ENCODE results near the gene SEPTIN1. TPM values are rescaled to one million over a fixed set of nuclear protein-coding genes. Genes with fewer than 3 reads are reported as not detected.
A peak's percentile ranks its signal among the peaks of the same experiment; 100 is the strongest.

The SEPTIN1 gene
- total and polyA plus RNA-seq, 2 of the 13 experiments (the other 11 are each of a cell fraction or from before 2014, with no cell fraction given), result 0.18 to 0.67 TPM

GRCh38 chr16:30357715-30358576, 24.4 kb downstream of the SEPTIN1 start (continued):
- TF ChIP-seq ZNF24 (IDR thresholded peaks at IDR 0.05) (no peak), ZNF326 (CRISPR knock-in tag; IDR thresholded peaks at IDR 0.05; ENCODE audit: borderline replicate concordance) (no peak), RCOR2 (CRISPR knock-in tag; IDR thresholded peaks at IDR 0.05) (no peak), ZNF687 (CRISPR knock-in tag; IDR thresholded peaks at IDR 0.05) (peak; percentile 29; the same call in 1 of the 2 replicates), AGO1 (IDR thresholded peaks at IDR 0.05; ENCODE audit: low read depth, low read length, poor library complexity, severe bottlenecking) (peak; percentile 83)

- Histone ChIP-seq H3K4me1 (ENCODE audit: insufficient read depth, low read length) (peaks cover 50% of the 10 kb centered on the region), H4K20me1 (ENCODE audit: insufficient read depth, low read length) (no peaks in the 10 kb centered on the region), H3K9ac (ENCODE audit: insufficient read depth, low read depth, low read length) (no peak overlapping the region; the same call in none of the 2 replicates), H3K4me3 (replicated peaks in 1 of 3; ENCODE audit: insufficient read depth in 1 of 3, low read depth in 2 of 3, low read length in 3 of 3) (no peak overlapping the region), H3K27me3 (ENCODE audit: control insufficient read depth in 1 of 2, insufficient read depth in 2 of 2, low read length in 2 of 2) (no peaks in the 10 kb centered on the region; a peak in 1 of 5 replicates), H3K36me3 (replicated peaks in 1 of 2; ENCODE audit: control insufficient read depth in 1 of 2, insufficient read depth in 2 of 2, low read length in 2 of 2) (peaks cover 11 to 42% of the 10 kb centered on the region in 2 experiments), H3K4me2 (ENCODE audit: low read depth, low read length) (peak overlapping the region; percentile 95; the same call in 1 of the 2 replicates), H3K27ac (ENCODE audit: extremely low read length, insufficient read depth, low read length) (peak overlapping the region; percentile 92), H2AFZ (ENCODE audit: low read length) (no peak overlapping the region), H3K9me3 (ENCODE audit: low read length) (no peaks in the 10 kb centered on the region), H3K79me2 (ENCODE audit: insufficient read depth, low read length) (peaks cover 23% of the 10 kb centered on the region)
- WGBS (ENCODE audit: low lambda C conversion rate), result 76% methylated on average over 5 of the region's 5 CpGs
- POLR2A ChIA-PET, result interaction anchor here (0.8 to 6.7 kb wide), 9 partner anchors 8 to 73 kb away, joined by 3 to 94 read pairs (median 5); partner anchors contain the start of genes DCTPP1, TBC1D10B, ZNF48 and ZNF771
- intact Hi-C loops (cut with micrococcal nuclease; ENCODE audit: unreplicated experiment) (no loop called here), in situ Hi-C loops (cut with HindIII; ENCODE audit: extremely low pct_ligation_motif_present, low pct_unique_long_range_greater_than_20kb) (loop anchor here (10.0 kb wide), 1 partner anchor 258 kb away; the partner anchor contains the start of gene ZNF689)
- CTCF ChIA-PET (ENCODE audit: low intra/inter-chr PET ratio, low total read pairs), result no interaction called here
- ATAC-seq, result no peak
- peak; percentile 36 for DNase-seq (ENCODE audit: low spot score)
- BruUV-seq (replicated peaks), result no TSS peak
- peak; percentile 44 for FAIRE-seq
- TF ChIP-seq ETS1 (CRISPR knock-in tag; IDR thresholded peaks at IDR 0.05) (no peak), ZNF678 (CRISPR knock-in tag; IDR thresholded peaks at IDR 0.05) (no peak), ZNF652 (CRISPR knock-in tag; IDR thresholded peaks at IDR 0.05; ENCODE audit: borderline replicate concordance, low read depth) (no peak), ZNF280D (CRISPR knock-in tag; IDR thresholded peaks at IDR 0.05) (no peak), ZNF747 (CRISPR knock-in tag; IDR thresholded peaks at IDR 0.05; ENCODE audit: borderline replicate concordance) (no peak), CC2D1A (CRISPR knock-in tag; IDR thresholded peaks at IDR 0.05) (no peak)
Measured at GRCh38 chr16:30357085-30357714, 25.2 kb downstream of the SEPTIN1 start.
